ENCODE measurements around the gene SYT5. TPM values are rescaled to one million over a fixed set of nuclear protein-coding genes. Genes with fewer than 3 reads are reported as not detected.

The SYT5 gene
- total and polyA plus RNA-seq, 2 of the 13 experiments (the other 11 are each of a cell fraction or from before 2014, with no cell fraction given), result not detected

DNA sequence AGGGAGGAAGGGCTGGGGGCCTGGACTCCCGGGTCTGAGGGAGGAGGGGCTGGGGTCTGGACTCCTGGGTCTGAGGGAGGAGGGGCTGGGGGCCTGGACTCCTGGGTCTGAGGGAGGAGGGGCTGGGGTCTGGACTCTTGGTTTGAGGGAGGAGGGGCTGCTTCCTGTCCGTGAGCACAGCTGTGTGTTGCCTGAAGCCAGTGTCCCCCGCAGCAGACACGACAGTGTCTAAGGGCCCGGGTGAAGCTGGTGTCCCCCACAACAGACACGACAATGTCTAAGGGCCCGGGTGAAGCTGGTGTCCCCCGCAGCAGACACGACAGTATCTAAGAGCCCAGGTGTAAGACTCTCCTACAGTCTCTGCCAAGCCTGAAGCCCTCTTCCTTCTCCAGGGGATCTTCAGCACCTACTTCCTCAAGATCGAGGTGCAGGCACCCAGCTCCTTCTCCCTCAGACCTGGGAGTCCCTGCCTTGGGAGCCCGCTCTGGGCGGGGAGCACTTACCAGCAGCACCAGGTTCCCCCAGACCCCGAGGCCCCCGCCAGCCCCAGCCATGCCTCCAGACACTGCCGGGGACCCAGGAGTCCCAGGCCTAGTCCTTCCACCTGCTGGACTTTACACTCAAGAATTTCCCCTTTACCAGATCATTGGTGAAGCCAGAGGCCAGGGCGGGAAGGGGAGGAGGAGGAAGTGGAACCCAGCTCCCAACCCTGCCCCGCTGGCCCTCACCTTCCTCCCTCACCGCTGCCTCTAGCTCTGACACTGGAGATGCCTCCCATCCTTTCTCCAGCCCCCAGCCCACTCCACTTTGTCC, 29.0 kb upstream of the SYT5 start, which contains the start of gene PTPRH (continued):
- TF ChIP-seq ATAD3A (CRISPR knock-in tag; IDR thresholded peaks at IDR 0.05) (no peak), ZNF367 (CRISPR knock-in tag; IDR thresholded peaks at IDR 0.05; ENCODE audit: borderline replicate concordance) (no peak), MYC (CRISPR knock-in tag; IDR thresholded peaks at IDR 0.05; ENCODE audit: borderline replicate concordance) (peak; percentile 44; the same call in 1 of the 2 replicates), ZNF670 (CRISPR knock-in tag; IDR thresholded peaks at IDR 0.05; ENCODE audit: borderline replicate concordance) (peak; percentile 55; the same call in 1 of the 2 replicates), SRSF4 (IDR thresholded peaks at IDR 0.05; ENCODE audit: low read depth, low read length, poor library complexity, severe bottlenecking) (no peak), THAP11 (CRISPR knock-in tag; IDR thresholded peaks at IDR 0.05) (0 out of 2 replicates have a peak, but pooled peaks have one; percentile 27), ISL2 (CRISPR knock-in tag; IDR thresholded peaks at IDR 0.05) (peak; percentile 33; the same call in 1 of the 2 replicates), GABPB1 (CRISPR knock-in tag; IDR thresholded peaks at IDR 0.05) (peak; percentile 60), SETDB1 (CRISPR knock-in tag; IDR thresholded peaks at IDR 0.05; ENCODE audit: borderline replicate concordance) (no peak), MBD4 (IDR thresholded peaks at IDR 0.05; ENCODE audit: borderline replicate concordance, low read length) (no peak), JARID2 (CRISPR knock-in tag; IDR thresholded peaks at IDR 0.05; ENCODE audit: insufficient replicate concordance) (no peak), EHMT2 (IDR thresholded peaks at IDR 0.05; ENCODE audit: borderline replicate concordance, low read depth, low read length) (no peak), ZNF83 (CRISPR knock-in tag; IDR thresholded peaks at IDR 0.05; ENCODE audit: borderline replicate concordance) (no peak), KLF15 (CRISPR knock-in tag; IDR thresholded peaks at IDR 0.05; ENCODE audit: borderline replicate concordance) (no peak), ZNF788 (CRISPR knock-in tag; IDR thresholded peaks at IDR 0.05; ENCODE audit: borderline replicate concordance) (0 out of 2 replicates have a peak, but pooled peaks have one; percentile 7), ATF7-NPFF (CRISPR knock-in tag; IDR thresholded peaks at IDR 0.05; ENCODE audit: low read depth) (0 out of 2 replicates have a peak, but pooled peaks have one; percentile 4), BRD4 (CRISPR knock-in tag; IDR thresholded peaks at IDR 0.05) (peak; percentile 60; the same call in 1 of the 2 replicates), NR2F6 (IDR thresholded peaks at IDR 0.05) (no peak), NR2F6 (CRISPR knock-in tag; IDR thresholded peaks at IDR 0.05) (no peak), ZFP1 (CRISPR knock-in tag; IDR thresholded peaks at IDR 0.05) (no peak)
- TF ChIP-seq, protein P1, sequence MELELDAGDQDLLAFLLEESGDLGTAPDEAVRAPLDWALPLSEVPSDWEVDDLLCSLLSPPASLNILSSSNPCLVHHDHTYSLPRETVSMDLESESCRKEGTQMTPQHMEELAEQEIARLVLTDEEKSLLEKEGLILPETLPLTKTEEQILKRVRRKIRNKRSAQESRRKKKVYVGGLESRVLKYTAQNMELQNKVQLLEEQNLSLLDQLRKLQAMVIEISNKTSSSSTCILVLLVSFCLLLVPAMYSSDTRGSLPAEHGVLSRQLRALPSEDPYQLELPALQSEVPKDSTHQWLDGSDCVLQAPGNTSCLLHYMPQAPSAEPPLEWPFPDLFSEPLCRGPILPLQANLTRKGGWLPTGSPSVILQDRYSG (CRISPR knock-in tag; IDR thresholded peaks at IDR 0.05), result no peak
- TF ChIP-seq, protein P2, sequence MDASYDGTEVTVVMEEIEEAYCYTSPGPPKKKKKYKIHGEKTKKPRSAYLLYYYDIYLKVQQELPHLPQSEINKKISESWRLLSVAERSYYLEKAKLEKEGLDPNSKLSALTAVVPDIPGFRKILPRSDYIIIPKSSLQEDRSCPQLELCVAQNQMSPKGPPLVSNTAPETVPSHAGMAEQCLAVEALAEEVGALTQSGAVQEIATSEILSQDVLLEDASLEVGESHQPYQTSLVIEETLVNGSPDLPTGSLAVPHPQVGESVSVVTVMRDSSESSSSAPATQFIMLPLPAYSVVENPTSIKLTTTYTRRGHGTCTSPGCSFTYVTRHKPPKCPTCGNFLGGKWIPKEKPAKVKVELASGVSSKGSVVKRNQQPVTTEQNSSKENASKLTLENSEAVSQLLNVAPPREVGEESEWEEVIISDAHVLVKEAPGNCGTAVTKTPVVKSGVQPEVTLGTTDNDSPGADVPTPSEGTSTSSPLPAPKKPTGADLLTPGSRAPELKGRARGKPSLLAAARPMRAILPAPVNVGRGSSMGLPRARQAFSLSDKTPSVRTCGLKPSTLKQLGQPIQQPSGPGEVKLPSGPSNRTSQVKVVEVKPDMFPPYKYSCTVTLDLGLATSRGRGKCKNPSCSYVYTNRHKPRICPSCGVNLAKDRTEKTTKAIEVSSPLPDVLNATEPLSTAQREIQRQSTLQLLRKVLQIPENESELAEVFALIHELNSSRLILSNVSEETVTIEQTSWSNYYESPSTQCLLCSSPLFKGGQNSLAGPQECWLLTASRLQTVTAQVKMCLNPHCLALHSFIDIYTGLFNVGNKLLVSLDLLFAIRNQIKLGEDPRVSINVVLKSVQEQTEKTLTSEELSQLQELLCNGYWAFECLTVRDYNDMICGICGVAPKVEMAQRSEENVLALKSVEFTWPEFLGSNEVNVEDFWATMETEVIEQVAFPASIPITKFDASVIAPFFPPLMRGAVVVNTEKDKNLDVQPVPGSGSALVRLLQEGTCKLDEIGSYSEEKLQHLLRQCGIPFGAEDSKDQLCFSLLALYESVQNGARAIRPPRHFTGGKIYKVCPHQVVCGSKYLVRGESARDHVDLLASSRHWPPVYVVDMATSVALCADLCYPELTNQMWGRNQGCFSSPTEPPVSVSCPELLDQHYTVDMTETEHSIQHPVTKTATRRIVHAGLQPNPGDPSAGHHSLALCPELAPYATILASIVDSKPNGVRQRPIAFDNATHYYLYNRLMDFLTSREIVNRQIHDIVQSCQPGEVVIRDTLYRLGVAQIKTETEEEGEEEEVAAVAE (CRISPR knock-in tag; IDR thresholded peaks at IDR 0.05; ENCODE audit: borderline replicate concordance), result no peak
- TF ChIP-seq, protein P3, sequence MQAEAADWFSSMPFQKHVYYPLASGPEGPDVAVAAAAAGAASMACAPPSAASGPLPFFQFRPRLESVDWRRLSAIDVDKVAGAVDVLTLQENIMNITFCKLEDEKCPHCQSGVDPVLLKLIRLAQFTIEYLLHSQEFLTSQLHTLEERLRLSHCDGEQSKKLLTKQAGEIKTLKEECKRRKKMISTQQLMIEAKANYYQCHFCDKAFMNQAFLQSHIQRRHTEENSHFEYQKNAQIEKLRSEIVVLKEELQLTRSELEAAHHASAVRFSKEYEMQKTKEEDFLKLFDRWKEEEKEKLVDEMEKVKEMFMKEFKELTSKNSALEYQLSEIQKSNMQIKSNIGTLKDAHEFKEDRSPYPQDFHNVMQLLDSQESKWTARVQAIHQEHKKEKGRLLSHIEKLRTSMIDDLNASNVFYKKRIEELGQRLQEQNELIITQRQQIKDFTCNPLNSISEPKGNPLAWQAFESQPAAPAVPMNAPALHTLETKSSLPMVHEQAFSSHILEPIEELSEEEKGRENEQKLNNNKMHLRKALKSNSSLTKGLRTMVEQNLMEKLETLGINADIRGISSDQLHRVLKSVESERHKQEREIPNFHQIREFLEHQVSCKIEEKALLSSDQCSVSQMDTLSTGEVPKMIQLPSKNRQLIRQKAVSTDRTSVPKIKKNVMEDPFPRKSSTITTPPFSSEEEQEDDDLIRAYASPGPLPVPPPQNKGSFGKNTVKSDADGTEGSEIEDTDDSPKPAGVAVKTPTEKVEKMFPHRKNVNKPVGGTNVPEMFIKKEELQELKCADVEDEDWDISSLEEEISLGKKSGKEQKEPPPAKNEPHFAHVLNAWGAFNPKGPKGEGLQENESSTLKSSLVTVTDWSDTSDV (CRISPR knock-in tag; IDR thresholded peaks at IDR 0.05), result no peak
